ENCODE measurements around the gene TBC1D14. TPM values are rescaled to one million over a fixed set of nuclear protein-coding genes. Genes with fewer than 3 reads are reported as not detected.

The TBC1D14 gene
- total and polyA plus RNA-seq, 2 of the 8 experiments (the other 6 are each of a cell fraction or from before 2014, with no cell fraction given), result 45.6 to 48.2 TPM

Other genes starting within 250 kb of the TBC1D14 start
- not detected in 2 replicates for gene S100P, start 215.9 kb upstream of the TBC1D14 start, total RNA-seq (2021; fragmentation: NEBNext Ultra II Directional; extraction: Animal tissue kit (Norgen Biotek cat#: 25700))
- not detected in 2 replicates for gene S100P, start 215.9 kb upstream of the TBC1D14 start, polyA plus RNA-seq (2011; rRNA removed)
- 54.3 TPM in 2 replicates for gene MRFAP1L1, start 200.0 kb upstream of the TBC1D14 start, total RNA-seq (2021; fragmentation: NEBNext Ultra II Directional; extraction: Animal tissue kit (Norgen Biotek cat#: 25700))
- 21.3 and 26.8 TPM in 2 replicates for gene MRFAP1L1, start 200.0 kb upstream of the TBC1D14 start, polyA plus RNA-seq (2011; rRNA removed)
- gene BLOC1S4, start 193.7 kb upstream of the TBC1D14 start, total RNA-seq (2021; fragmentation: NEBNext Ultra II Directional; extraction: Animal tissue kit (Norgen Biotek cat#: 25700)), result 19.1 and 20.5 TPM in 2 replicates
- 26.6 and 27.8 TPM in 2 replicates for gene BLOC1S4, start 193.7 kb upstream of the TBC1D14 start, polyA plus RNA-seq (2011; rRNA removed)
- gene KIAA0232, start 127.1 kb upstream of the TBC1D14 start, total RNA-seq (2021; fragmentation: NEBNext Ultra II Directional; extraction: Animal tissue kit (Norgen Biotek cat#: 25700)), result 23.3 TPM in 2 replicates
- 4.9 and 5.6 TPM in 2 replicates for gene KIAA0232, start 127.1 kb upstream of the TBC1D14 start, polyA plus RNA-seq (2011; rRNA removed)
- 12.1 and 12.3 TPM in 2 replicates for gene TADA2B, start 133.5 kb downstream of the TBC1D14 start, total RNA-seq (2021; fragmentation: NEBNext Ultra II Directional; extraction: Animal tissue kit (Norgen Biotek cat#: 25700))
- 5.7 and 6.5 TPM in 2 replicates for gene TADA2B, start 133.5 kb downstream of the TBC1D14 start, polyA plus RNA-seq (2011; rRNA removed)
- 39.9 and 43.0 TPM in 2 replicates for gene GRPEL1, start 158.2 kb downstream of the TBC1D14 start, total RNA-seq (2021; fragmentation: NEBNext Ultra II Directional; extraction: Animal tissue kit (Norgen Biotek cat#: 25700))
- gene GRPEL1, start 158.2 kb downstream of the TBC1D14 start, polyA plus RNA-seq (2011; rRNA removed), result 10.5 and 13.5 TPM in 2 replicates